ENCODE data around the gene SAMD4A.

Gene SAMD4A

GRCh38 chr14:54767450-54767849 is 200.5 kb downstream of the SAMD4A start:
- DNase-seq = no peak

- DNase-seq = no peak
Observed at GRCh38 chr14:54768501-54769129, 201.7 kb downstream of the SAMD4A start.

DNA sequence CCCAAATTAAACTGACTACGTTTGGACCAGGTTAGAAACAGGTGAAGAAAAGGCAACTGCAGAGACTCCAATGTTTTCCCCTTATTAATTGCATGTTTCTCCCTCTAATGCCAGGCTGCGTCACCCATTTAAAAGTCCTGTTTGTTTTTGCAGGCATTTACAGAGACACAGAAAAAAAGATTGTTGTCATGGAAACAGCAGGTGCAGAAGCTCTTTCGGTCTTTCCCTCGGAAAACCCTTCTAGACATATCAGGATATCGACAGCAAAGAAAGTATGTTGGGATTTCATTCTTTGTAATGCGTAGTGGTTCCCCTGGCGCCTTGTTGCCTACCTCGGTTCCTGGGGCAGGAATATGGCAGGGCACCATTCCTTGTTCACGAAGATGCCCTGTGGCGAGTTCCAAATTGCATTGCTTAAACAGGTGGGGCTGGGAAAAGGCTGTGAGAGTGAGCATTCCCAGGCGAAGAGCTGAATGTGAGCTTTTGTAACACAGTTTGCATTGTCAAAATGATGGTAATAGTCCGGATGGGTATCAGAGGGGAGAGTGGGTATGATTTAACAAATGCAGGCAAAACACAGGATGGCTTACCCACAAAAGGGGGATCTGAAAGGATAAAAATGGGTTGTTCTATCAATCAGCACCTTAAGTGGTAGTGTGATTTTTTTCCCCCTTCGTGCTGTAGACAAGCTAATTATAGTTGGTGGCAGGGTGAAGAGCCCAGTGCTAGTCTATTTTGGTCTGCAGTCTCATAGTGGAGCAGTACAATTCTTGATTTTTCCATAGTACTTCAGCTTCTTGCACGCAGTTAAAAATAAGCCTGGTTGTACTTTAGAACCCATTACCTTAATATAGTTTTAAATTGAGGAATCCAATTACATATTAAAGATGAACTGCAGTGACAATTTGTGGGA is 203.3 kb downstream of the SAMD4A start:
- DNase-seq = no peak

DNA sequence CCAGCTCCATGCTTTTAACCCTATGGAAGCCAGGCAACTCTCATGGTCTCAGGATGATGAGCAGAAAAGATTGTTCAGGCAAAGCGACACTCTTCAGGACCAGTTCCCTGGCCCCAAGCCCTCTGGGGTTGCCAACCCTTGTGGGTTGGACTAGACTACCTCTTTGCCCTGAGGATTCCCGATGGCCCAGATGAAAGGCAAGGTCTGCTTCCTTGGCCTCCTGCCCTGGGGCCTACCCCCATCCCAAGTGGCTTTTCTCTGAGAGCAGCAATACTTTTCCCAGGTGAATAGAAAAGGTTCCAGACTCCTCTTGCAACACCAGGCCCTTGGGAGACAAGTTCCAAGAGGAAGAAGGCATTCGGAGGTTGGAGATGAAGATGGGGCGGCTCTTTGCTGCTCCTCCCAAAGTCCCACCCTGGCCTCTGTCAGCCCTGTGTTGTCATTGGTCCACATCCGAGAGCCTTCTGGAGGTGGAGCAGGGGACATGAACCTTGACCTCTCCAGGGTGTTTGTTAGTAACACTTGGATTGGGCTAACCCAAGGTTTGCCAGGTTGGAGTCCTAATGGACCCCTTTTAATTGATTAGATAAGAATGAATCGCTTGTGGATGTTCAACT is 204.6 kb downstream of the SAMD4A start:
- no peak for DNase-seq

- DNase-seq = no peak
Observed at GRCh38 chr14:54772451-54772881, 205.5 kb downstream of the SAMD4A start.

GRCh38 chr14:54773171-54774006 is 206.5 kb downstream of the SAMD4A start:
- DNase-seq = peak; percentile 13

GRCh38 chr14:54774824-54775223 is 207.9 kb downstream of the SAMD4A start:
- DNase-seq = no peak

DNA sequence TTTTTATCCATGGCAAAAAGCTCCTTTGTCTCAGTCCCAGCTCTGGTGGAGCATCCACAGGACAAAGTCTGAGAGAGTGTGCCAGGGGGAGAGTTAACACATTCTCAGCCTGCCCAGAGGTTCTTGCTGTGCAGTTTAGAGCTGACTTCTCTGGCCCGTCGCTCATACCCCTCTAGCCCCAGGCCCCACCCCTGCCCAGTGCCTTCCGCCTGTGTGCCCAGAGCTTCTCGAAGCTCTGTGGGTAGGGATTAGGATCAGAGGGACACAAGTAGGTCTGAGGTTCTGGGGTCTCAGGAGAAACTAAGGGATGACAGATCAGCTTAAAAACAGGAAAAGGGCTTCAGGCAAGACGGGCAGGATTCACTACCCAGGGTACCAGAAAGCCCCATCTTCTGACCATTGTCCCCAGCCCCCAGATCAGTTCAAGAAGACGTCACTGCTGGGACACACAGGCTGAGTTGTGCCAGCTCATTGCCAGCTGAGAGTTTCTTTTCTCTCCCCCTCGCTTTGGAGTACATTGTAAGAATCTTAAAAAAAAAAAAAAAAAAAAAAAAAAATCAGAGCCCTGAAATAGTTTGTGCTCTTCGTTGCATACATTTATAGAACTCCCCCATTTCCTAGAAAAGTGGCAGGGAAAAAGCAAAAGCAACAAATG is 208.7 kb downstream of the SAMD4A start:
- no peak for DNase-seq

DNA sequence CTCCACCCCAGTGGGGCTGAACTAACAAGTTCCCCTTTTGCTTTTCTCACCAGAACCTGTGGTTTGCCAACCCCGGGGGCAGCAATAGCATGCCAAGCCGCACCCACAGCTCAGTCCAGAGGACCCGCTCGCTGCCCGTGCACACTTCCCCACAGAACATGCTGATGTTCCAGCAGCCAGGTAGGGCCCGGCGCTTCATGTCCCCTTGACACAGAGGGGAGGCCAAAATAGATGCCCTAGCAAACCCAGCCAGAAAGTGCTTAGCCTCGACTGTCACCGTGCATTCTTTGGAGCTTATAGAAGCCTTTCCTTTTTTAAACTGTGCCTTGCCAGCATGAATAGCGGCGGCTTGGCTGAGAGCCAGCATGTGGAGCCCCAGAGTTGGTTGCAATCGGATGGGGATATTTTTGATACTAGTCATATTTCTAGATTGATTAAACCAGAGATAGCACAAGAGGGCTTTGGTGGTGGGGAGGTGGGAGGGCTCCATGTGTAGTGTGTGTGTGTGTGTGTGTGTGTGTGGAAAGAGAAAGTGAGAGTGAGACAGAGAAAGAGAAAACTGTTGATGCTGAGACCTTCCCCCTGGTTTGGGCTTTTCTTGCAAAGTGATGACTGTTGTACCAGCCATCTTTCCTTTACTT is 209.6 kb downstream of the SAMD4A start:
- DNase-seq = peak; percentile 45

- no peak for DNase-seq
Observed at GRCh38 chr14:54777395-54777794, 210.5 kb downstream of the SAMD4A start.

- no peak for DNase-seq
Observed at GRCh38 chr14:54778618-54779345, 211.9 kb downstream of the SAMD4A start.

GRCh38 chr14:54781080-54781479 is 214.2 kb downstream of the SAMD4A start:
- no peak for DNase-seq

- no peak for DNase-seq
Observed at GRCh38 chr14:54781961-54782750, 215.2 kb downstream of the SAMD4A start.

GRCh38 chr14:54782751-54783659 is 216.1 kb downstream of the SAMD4A start:
- DNase-seq = no peak

- no peak for DNase-seq
Observed at GRCh38 chr14:54783660-54784015, 216.7 kb downstream of the SAMD4A start.

- no peak for DNase-seq
Observed at GRCh38 chr14:54784060-54784459, 217.1 kb downstream of the SAMD4A start.

- no peak for DNase-seq
Observed at GRCh38 chr14:54784657-54785056, 217.7 kb downstream of the SAMD4A start.

- no peak for DNase-seq
Observed at GRCh38 chr14:54785136-54785777, 218.3 kb downstream of the SAMD4A start.

Measured in GF-D8 (cell line).